Globus pallidus (tissue), 1 donor: Measurements from ENCODE around the gene CDCA4.

ENCODE experiments used
- DNase-seq: peaks from one replicate; pipeline ENCODE4 v3.0.0-alpha.2; 2015; ENCODE audit warnings: low spot score

Gene CDCA4

DNA sequence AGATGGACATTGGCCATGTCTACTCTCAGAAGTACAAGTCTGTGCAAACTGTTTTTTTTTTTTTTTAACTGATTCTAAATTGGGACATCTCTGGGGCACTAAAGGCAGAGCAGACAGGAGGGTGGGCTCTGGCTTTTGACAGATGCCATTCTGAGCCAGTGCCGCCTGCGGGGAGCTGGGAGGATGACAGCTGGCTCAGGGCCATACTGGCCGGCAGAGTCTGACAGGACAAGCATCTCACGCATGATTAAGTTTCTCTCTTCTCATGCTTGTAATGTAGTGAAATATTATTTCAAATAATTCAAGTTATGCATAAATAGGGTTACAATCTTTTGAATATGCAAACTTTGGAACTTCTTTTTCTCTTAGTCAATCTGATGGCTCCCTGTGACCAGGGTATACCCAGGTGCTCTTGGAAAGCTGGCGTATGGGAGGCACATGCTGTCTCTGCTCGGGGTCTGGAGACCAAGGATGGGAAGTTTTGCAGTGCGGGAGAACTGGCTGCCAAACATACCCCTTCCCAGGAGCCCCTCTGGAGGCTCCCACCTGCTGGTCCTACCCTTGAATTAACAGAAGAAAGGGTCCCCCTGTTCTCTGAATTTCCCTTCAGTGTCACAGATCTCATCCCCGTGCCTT, 7.6 kb downstream of the CDCA4 start:
- peak; percentile 24 for DNase-seq

DNA sequence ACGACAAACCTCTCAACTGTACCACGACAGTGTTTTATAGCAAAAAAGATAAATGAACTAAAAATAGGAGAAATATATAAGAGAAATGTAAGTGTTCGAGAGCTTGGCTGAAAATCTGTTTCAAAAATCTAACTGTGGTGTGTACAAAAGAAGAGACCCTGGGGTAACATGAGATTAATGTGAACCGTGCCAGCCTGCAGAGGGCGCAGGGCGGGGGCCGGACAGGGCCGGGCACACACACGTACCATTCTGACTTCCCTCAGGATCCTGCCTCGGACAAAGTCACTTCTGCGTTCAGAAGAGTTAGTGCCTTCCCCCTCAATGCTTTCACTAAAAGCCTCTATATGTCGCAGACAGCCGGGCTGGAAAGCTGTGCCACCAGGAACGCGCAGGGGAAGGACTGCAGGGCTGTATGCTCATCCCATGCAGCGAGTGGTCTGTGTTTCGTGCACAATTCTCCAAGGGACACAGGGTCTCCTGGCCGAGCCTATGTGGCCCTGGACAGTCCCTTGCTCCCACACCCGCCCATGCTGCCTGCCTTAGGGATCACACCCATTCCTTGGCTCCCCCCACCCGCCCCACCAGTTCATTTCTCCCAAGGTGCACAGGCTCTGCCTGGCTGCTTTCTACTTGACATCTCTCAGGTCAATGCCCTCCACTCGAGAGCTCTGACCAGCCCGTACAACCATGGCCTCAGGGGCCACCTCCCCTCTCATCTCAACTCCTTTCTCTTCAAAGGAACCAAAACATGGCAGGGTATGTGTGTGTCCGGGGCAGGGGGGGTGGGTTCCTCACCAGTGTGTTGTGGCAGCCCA, 8.5 kb downstream of the CDCA4 start:
- no peak for DNase-seq

DNA sequence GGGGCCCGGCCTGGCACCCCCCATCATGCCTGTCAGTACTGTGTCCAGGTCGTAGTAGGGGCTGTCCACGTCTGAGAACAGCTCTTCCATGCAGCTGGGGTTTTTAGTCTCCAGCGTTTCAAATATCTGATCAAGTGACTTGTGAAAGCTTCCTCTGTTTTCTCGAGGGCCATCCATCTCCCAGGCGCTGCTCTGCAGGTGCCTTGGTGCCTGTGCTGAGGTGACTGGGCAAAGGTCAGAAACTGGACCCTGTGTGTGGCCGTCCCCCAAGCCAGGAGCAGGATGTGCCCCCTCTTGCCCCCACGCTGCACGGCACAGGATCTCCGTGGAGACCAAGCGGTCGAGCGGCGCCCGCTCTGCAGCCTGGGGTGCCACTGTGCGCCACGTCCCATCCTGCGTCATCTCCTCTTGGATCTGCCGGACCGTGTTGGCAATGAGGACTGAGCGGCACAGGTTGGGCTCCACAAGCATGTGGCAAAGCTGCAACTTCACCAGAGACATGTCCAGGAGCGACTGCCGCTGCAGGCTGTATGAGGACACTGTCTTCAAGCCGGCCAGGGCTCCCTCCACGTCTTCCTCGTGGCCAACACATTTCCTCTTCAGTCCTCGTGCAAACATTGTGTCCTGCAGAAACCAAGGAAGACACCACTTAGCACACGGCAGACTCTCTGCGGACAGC, 9.4 kb downstream of the CDCA4 start:
- no peak for DNase-seq

DNA sequence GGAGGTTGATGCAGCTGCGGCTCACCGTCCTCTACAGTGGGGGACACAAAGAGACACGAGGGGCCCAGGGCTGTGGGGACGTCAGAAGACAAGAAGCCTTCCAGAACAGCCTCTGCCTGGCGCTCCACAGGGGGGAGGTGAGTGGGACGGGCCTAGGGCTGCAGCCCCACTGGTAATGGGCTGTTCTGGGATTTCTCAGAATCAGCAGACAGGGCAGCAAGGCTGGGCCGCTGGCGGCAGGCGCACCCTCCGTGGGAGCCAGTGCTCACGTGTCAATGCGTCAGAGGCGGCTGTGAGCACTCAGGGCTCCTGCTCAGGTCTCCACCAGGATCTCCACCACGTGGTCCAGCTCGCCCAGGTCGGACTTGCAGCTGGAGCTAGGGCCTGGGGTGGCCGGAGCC, 10.0 kb downstream of the CDCA4 start:
- DNase-seq, result no peak

DNA sequence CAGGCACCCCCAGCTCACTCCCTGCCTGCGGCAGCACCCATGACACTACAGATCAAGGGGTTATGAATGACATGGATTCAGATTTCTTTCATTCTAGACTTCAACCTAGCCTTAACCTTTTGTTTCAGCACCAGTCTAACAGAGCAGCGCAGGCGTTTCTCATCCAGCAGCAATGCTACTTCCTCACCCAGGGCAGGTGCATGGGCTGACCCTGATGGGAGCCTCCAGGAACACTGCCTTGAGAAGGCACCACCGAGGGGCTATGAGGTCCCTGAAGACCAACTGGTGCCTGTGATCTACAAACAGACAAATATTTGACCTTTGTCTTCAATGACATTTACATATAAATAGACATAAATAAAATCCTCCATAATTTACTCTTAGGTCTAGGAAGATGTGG, 10.8 kb downstream of the CDCA4 start:
- DNase-seq, result no peak

DNA sequence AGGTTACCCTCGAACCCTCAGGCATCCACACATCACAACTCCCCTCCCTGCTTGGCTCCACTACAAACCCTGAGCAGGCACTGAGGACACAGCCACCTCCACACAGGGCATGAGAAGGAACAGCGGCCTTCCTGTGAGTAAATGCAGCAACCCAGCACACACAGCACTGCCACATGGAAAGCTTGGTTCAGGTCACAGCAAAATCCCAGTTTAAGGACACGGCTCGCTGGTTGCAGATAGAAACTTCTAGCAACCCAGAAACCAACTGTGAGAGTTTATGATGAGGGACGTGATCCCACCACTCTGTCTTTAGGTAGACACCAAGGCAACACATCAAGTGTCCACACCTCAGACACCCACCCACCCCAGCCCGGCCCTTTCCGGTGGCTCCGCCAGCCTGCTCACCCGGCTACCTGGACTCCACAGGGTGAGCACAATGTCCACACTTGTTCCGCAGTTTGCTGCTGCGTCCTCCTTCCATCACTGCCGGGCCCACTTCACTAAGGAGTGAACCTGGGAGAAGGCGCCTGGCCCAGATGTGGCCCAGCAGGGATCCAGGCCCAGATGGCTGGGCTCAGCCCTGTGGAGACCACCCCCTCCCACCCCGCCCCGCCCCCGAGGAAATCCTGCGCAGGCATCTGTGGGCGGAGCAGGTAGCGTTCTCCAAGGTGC, 13.2 kb downstream of the CDCA4 start:
- no peak for DNase-seq

DNA sequence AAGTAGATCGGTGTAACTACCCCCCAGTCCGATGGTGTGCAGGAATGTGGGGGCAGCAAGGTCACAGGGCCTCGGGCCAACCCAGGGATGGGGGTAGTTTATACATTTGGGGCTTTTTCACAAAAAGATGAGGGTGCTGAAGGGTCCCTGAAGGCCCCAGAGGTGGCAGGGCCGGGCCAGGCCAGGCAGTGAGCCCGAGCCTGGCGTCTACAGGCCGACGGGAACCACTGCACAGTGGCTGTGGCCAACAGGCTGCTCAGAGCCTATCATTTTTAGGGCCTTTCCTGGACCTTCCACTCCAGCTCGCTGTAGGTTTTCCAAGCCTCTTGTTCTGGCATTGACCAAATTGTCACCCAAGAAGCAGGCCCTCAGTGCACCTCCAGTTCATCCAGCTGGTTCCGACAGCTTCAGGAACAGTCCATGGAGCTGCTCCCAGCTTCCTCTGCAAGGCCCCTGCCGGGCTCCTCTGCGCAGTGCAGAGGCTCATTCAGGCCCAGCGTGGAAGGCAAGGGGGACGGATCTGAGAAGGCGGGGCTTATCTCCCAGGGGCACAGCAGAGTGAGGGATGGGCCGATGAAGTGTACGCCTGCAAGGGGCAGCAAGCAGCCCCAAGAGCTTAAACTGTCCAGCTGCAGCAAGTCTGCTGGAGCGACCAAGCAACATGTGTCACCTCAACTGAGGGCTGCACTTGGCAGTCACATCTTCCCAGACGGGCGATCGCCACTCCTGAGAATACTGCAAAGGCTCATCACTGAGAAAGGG, 13.9 kb downstream of the CDCA4 start:
- no peak for DNase-seq

DNA sequence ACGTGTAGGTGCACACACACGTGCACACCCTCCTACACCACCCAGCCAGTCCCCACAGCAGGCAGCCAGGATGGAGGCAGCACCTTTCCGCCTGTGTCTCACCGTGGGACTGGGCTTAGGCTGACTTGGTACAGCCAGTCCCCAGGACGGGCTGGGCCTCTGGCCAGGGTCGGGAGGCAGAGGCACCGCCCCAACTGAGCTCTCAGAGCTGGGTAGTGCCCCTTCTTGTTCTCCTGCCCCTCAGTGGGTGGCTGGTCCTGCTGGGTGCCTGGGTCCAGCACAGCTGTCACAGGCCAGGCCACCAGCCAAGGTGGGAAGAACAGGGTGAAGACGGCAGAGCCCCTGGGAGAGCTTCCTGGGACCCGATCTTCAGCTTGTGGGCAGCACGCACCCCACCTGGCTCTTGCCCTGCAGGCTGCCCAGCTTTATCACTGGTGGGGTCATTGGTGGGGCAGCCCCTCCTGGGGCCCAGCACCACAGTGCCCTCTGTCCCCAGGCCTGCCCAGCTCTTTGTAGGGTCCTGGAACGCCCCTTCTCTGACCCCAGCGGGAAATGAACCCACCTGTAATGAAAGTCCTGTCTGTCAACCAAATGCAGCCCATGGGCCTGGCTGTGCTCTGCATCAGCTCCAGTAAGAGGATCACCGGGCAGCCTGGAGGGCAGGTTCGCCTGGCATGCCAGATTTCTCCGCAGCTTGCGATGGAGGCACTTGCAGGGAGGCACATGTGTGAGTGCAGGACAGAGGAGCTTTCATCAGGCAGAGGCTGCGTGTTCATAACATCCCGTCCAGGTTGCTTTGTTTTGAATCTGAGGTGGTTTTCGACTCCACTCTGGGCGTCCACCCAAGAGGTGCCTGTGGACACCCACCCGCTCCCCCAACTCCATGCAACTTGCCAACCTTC, 14.7 kb downstream of the CDCA4 start:
- DNase-seq, result no peak

DNA sequence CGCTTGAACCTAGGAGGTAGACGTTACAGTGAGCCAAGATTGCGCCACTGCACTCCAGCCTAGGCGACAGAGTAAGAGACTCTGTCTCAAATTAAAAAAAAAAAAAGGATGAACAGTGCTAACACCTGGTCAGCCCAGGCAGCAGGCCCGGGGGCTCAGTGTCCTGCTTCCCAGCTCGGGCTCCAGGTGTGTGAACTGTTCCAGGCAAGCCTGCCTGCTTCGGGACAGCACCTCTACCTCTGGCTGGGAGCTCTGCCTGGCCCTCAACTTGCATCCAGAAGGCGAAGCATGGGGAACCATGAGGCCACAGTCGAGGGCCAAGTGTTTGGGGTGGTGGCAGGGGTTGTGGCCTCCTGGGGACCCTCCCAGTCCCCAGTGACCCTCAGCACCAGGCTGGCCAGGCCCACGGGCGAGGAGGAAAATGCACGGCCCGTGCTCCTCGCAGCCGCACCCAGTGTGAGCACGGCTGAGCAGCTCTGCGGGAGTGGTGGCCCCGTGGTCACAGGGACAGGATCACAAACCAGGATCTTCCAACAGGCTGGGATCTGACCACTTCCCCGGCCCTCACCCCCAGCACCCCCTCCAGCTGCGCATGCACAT, 15.5 kb downstream of the CDCA4 start:
- no peak for DNase-seq

DNA sequence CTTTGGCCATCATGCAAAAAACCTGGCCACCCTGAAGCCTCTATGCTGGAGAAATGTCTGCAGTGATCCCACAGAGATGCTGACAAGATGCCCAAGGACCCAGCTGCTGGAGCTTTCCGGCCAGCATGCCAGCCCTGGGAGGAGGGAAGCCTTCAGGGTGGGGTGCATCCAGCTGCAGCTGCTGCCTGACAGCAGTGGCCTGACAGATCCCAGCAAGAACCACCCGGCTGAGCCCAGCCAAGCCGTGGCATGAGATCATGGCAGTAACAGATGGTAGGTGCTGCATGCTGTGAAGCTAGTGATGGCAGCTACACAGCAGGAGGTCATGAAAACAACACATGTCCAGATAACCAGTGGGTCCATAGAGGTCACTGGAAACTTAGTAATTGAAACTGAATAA, 21.5 kb downstream of the CDCA4 start:
- no peak for DNase-seq

DNA sequence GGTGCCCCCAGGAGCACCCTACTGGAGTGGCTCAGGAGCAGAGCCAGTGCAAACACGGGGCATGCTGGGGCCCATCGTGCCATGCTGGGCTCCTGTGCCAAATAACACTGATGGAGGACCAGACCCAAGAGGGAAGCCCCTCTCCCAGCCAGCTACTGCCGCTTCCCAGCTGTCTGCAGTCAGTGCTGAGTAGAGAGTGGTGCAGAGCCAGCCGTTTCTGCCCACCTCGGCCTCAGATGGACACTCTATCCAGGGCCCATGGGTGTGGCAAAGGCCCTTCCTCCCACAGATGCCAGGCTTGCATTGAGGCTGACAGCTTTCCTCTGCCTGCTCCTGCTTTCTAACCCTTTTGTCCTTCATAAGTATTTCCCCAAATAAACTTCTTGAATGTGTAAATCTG, 22.1 kb downstream of the CDCA4 start:
- no peak for DNase-seq

DNA sequence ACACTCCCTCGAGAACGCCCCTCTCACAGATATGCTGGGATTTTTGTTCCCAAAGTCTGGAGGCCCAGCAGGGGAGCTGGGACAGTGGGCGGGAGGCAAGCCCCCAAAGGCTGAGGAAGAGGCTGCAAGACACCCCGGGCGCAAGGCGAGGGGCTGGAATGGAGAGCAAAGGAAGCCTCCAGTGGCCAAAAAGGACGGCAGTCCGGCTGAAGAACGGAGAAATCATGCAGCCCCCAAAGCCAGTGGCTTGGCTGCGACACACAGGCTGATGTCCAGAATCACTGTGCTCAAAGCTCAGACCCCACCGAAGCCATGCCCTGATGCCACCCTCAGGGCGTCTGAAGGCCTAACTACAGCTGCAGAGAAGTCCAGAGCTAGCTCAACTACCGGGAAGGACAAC, 24.4 kb downstream of the CDCA4 start:
- no peak for DNase-seq

DNA sequence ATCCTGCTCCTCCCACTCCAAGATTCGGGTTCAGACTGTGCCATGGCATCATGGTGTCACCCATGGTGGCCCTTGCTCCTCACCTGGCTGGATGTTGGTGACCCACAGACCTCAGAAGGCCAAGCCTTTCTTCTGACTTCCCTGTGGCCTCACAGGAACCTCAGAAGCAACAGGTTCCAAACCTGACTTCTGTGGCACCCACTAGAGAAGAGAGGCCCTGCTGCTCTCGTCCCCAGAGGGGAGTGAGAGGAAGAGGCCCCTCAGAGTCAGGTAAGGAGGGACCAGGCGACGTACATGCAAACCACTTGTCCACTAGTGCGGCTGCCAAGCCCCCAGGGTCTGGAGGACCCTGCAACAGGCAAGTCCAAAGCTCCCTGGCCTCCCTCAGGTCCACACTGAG, 24.9 kb downstream of the CDCA4 start:
- DNase-seq, result no peak

DNA sequence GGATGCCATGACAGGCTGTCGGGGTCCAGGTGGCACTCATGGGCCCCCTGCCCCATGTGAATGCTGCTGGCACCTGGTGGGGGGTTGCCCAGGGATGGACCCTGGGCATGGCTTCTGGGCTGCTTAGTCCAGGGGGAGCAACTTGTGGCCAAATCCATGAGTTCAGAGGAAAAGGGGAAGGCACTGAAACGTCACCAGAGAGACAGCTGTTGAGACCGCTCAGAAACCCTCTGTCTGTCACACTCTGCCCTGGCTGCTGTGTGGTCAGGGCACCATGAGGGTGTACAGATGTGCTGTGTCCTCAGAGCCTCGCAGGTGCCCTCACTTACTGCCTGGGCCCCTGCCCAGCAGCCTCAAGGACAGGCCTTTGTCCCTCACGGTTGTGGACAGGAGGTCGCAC, 25.9 kb downstream of the CDCA4 start:
- DNase-seq, result no peak

DNA sequence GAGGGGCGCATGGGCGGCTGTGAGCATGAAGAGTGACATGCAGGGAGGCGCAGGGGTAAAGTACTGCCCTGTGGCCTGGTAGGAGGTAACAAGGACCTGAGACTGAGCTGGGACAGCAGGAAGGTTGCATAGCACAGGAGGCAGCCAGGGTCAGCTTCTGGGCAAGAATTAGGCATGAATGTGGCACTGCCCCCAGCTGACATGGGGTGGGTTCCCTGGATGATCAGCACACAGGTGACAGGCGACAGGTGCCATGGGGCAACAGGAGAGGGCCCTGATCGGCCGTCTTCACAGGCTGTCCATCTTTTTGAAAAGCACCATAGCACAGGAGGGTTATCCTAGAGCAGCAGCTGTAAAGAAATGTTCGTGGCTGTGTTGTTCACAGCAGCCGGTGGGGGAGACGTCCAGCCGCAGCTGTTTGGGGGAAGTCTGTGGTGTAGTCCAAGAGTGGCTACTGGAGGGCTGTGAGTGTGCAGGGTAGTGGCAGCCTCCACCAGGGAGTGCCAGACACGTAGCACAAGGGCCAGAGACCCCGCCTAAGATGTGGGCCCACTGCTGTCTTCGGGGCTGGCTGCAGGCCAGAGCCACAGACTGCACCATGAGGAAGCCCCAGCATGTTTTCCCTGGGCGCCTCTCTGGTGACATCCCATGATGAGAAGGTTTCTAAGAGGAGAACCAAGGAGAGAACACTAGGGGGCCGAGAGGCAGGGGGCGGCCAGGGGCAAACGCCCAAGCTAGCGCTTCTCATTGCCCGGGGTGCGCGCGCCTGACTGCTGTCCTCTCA, 26.9 kb downstream of the CDCA4 start:
- DNase-seq, result no peak

DNA sequence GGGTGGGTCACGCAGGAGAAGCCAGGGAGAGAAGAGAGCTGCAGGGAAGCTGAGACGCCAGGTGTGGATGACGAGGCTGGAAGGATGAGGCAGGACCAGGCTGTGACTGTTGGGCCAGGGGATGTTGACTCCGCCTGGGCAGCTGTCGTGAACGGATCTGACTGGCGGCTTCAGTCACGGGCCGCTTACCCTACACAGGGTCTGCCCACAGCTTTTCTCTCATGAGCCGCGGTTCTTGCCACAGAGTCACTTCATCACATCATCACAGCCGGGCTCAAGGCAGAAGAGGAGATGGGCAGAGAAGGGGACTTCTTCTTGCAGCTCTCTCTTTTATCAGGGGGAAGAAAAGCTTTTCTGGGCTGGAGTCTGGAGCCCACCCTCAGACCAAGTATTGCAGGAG, 27.6 kb downstream of the CDCA4 start:
- no peak for DNase-seq

DNA sequence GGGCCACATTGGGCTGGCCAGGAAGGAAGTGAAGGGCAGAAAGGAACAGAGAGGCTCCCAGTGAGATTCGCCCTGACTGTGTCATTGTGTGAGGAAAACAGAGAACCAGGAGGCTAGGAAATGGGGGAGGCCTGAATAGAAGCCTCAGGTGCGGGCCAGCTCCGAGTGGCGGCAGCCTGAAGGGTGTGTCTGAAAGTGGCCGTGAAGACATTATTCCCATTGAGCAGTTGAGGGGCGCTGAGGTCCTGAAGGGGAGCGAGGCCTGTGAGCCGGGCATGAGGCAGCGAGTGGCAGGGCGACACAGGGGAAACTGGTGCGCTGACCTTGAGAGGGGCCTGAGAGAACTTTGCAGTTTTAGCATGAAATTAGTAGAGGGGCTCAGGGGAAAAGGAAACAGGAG, 28.4 kb downstream of the CDCA4 start:
- no peak for DNase-seq

DNA sequence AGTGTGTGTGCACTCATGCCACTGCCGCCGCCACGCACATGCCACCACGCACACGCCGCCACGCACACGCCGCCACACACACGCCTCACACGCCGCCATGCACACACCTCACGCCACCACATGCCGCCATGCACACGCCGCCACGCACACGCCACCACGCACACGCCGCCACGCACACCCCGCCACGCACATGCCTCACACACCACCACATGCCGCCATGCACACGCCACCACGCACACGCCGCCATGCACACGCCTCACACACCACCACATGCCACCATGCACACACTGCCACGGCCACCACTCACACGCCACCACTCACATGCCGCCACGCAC, 29.0 kb downstream of the CDCA4 start:
- no peak for DNase-seq

DNA sequence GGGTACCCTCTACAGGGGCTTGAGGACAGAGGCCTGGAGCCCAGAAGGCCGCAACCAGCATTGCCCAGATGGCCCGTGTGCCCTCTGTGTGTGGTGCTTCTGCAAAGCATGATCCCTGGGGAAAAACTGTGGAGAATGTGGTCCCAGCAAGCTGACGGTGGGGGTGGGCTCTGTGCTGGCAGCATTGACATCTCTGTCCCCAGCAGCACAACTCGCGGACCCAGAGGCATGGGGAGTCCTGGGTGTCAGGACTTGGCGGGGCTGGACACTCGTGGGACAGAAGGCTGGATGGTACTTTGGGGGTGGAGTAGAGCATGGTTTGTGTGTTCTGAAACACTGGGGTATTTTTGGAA, 31.0 kb downstream of the CDCA4 start:
- no peak for DNase-seq
